Skin epidermis (tissue), 12 donors: Measurements from ENCODE around the gene C20orf173.

Experiments
- H3K27ac ChIP-seq, 21 experiments: fragments of 200-600 bp; sonication (generic) in 11 of 21; one replicate each; pipeline ENCODE4 v1.5.0; 2020; ENCODE audit warnings: mild to moderate bottlenecking in 3 of 21, inconsistent platforms in 2 of 21, moderate library complexity in 2 of 21
- H3K4me3 ChIP-seq, 7 experiments: fragments of 200-600 bp; sonication (generic) in 2 of 7; one replicate each; pipeline ENCODE4 v1.5.0; 2020; ENCODE audit warnings: inconsistent platforms in 2 of 7, mild to moderate bottlenecking in 2 of 7, moderate library complexity in 1 of 7

C20orf173 gene

DNA sequence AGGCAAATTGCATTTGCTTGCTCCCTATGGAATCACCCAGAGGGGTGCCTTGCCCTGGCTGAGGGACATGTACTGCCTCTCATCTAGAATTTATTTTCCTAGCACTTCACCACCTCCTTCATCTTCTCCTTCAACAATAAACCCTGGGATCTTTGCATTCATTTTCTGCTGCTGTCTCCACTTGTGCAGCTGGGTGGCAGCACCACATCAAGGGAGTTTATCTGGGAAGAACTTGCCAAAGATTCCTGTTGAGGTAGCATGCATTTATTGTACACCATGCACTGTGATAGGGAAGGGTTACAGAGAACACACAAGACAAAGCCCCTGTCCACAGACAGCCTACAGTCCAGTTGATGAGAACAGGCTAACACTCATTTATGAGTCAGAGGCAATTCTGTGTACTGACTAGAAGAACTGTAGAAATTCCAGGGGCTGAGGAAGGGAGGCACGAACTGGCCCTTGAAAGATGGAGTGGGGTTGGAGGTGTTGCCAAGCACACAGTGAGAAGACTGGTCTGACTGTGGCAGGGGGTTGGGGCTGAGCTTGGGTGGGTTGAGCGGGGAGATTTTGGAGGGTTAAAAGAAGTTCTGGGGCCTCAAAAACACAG is 17.5 kb downstream of the C20orf173 start:
- Histone ChIP-seq H3K27ac (no peak overlapping the region), H3K4me3 (no peak overlapping the region)

DNA sequence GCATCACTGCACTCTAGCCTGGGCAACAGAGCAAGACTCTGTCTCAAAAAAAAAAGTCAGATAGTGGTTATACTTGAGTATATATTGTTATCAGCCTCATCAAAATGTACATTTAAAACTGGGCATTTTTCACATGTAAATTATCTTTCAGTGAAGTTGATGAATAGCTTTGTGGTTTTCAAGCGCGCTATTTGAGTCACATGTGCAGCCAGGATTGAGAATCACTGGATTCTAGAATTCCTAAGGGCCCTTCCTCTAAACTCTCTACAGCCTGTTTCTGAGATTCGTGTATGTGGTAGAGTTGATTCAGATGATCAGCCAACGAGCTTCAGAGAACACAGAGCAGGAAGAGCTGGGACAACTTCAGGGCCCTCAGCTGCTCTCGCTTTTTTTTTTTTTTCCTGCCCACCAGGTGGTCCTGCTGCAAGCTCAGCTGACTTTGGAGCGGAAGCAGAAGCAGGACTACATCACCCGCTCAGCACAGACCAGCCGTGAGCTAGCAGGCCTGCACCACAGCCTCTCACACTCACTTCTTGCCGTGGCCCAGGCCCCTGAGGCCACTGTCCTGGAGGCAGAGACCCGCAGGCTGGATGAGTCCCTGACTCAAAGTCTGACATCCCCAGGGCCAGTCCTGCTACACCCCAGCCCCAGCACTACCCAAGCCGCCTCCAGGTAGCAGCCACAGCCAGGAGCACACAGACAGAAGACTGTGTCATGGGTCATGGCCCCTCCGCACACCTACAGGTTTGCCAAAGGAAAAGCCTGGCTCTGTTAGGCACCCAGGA is 18.3 kb downstream of the C20orf173 start:
- Histone ChIP-seq H3K4me3 (no peak overlapping the region), H3K27ac (no peak overlapping the region)

DNA sequence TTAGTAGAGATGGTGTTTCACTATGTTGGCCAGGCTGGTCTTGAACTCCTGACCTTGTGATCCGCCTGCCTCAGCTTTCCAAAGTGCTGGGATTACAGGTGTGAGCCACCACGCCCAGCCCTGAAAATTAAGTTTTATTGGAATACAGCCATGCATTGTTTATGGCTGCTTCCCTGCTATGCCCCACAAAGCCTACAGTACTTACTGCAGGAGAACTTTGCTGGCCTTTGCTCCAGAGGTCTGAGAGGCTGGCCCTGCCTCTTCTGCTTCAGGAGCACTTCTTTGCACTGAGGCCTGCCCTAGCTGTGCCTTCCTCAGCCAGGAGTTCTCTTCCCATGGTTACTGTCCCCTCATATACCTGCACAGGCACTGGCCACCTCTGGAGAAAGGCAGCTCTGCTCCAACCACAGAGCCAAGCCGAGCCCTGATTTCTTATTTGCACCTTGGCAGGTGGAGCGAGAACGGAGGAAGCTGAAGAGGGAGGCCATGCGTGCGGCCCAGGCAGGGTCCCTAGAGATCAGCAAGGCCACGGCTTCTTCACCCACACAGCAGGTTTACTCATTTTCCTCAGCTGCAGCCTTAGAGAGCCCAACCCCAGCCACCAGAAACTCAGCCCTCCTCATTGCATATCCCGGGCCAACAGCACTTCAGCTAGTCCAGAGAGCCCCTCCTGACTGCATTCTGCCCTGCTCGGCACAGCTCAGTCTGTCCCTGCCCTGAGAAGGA is 20.8 kb downstream of the C20orf173 start:
- Histone ChIP-seq H3K27ac (no peak overlapping the region), H3K4me3 (no peak overlapping the region)

DNA sequence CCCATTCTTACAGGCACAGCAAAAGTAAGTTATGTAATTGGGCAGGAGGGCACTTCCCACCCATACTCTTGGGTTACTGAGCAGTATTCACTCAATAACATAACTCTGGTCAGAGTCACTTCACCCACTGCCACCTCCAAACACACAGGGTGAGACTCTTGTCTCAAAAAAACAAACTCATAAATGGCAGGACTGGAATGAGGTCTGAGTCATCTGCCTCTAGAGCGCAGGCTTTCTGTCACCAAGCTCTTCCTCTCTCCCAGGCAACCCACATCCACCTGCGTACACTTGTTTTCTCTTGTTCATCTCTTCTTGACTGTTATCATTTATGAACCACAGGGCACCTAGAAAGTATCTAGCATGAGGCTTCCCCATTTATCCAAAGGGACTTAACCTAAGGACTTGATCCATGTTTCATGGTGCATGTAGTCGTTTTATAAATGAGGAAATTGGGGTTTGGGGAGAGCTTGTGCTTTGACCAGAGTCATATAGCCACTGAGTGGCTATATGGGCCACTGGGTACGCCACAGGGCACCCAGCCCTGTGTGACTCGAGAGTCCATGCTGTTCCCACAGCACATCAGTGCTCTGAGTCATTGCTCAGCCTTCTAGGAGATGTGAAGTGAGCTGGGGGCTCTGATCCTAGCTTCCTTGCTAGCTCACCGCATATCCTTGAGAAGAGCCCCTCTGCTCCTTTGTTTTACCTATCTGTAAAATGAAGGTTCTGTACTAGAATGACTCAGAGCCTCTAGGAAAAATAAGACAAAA is 22.4 kb downstream of the C20orf173 start:
- Histone ChIP-seq H3K4me3 (no peak overlapping the region), H3K27ac (no peak overlapping the region)

DNA sequence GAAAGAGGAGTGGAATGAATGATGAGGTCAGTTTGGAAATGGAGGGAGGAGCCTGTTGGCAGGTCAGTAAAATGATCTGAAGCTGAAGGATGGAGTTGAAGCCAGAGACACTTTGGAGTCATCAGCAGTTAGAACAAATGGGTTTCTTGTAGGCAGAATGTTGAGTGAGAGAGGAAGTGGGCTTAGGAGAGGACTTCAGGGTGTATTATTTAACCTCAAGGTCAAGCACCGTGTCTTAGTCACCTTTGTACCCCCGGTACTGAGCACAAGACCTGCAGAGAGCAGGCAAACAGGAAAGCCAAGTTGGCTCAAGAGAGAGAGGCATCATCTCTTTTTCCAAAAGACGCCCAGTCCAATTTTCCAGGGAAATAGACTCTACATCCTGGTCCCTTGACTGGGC is 23.3 kb downstream of the C20orf173 start:
- Histone ChIP-seq H3K4me3 (no peak overlapping the region), H3K27ac (no peak overlapping the region)

DNA sequence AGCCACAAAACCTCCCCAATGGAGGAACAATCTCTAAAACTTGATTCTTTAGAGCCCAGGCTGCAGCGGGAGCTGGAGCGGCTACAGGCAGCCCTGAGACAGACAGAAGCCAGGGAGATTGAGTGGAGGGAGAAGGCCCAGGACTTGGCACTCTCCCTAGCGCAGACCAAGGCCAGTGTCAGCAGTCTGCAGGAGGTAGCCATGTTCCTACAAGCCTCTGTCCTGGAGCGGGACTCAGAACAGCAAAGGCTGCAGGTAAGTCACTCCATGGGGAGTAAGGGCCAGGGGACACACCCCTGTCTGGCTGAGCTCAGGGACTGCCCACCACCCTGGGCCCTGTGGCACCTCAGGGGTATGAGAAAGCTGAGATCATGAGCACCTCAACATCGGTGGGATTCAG is 24.7 kb downstream of the C20orf173 start:
- no peak overlapping the region for H3K4me3 ChIP-seq
- H3K27ac ChIP-seq = no peak overlapping the region

DNA sequence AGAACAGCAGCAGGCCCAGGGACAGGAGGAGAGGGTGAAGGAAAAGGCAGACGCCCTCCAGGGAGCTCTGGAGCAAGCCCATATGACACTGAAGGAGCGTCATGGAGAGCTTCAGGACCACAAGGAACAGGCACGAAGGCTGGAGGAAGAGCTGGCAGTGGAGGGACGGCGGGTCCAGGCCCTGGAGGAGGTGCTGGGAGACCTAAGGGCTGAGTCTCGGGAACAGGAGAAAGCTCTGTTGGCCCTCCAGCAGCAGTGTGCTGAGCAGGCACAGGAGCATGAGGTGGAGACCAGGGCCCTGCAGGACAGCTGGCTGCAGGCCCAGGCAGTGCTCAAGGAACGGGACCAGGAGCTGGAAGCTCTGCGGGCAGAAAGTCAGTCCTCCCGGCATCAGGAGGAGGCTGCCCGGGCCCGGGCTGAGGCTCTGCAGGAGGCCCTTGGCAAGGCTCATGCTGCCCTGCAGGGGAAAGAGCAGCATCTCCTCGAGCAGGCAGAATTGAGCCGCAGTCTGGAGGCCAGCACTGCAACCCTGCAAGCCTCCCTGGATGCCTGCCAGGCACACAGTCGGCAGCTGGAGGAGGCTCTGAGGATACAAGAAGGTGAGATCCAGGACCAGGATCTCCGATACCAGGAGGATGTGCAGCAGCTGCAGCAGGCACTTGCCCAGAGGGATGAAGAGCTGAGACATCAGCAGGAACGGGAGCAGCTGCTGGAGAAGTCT is 25.5 kb downstream of the C20orf173 start:
- no peak overlapping the region for H3K27ac ChIP-seq

DNA sequence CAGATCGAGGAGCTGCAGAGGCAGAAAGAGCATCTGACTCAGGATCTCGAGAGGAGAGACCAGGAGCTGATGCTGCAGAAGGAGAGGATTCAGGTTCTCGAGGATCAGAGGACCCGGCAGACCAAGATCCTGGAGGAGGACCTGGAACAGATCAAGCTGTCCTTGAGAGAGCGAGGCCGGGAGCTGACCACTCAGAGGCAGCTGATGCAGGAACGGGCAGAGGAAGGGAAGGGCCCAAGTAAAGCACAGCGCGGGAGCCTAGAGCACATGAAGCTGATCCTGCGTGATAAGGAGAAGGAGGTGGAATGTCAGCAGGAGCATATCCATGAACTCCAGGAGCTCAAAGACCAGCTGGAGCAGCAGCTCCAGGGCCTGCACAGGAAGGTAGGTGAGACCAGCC is 26.2 kb downstream of the C20orf173 start:
- Histone ChIP-seq H3K4me3 (no peak overlapping the region), H3K27ac (no peak overlapping the region)

More for the DNA sequence above, 25.5 kb downstream of the C20orf173 start:
- H3K4me3 ChIP-seq = no peak overlapping the region

DNA sequence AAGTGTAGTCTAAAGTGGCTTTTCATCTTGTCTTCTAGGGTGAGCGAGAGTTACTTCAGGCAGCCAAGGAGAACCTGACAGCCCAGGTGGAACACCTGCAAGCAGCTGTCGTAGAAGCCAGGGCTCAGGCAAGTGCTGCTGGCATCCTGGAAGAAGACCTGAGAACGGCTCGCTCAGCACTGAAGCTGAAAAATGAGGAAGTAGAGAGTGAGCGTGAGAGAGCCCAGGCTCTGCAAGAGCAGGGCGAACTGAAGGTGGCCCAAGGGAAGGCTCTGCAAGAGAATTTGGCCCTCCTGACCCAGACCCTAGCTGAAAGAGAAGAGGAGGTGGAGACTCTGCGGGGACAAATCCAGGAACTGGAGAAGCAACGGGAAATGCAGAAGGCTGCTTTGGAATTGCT is 27.1 kb downstream of the C20orf173 start:
- no peak overlapping the region for H3K4me3 ChIP-seq
- H3K27ac ChIP-seq = no peak overlapping the region

DNA sequence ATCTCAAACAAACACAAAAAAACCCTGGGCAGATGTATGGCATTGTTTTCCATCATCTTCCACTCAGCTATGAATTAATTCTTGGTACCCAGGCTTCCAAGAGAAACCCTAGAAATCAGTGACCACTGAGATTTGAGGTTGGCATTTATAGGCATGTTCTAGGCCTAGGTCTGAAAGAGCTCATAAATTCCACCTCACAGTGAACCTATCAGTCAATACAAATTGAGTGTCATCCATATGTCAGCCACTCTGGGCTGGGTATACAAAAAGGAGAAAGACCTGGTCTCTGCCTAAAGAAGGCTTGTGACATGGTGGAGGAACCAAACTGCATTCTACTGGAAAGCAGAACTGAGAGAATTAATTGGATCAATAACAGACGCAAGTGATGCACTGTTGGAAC is 30.2 kb downstream of the C20orf173 start:
- Histone ChIP-seq H3K27ac (no peak overlapping the region), H3K4me3 (no peak overlapping the region)

DNA sequence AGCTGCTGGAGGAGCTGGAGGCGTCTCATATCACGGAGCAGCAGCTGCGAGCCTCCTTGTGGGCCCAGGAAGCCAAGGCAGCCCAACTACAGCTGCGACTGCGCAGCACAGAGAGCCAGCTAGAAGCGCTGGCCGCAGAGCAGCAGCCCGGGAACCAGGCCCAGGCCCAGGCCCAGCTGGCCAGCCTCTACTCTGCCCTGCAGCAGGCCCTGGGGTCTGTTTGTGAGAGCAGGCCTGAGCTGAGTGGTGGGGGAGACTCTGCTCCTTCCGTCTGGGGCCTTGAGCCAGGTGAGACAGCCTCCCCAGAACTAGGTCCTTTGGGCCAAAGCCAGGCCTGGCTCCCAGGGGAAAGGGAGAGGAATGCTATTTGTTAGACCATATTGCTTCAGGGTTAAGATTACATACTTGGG is 31.7 kb downstream of the C20orf173 start:
- peak overlapping the region in 1 of 21 experiments; percentile 18 for H3K27ac ChIP-seq

DNA sequence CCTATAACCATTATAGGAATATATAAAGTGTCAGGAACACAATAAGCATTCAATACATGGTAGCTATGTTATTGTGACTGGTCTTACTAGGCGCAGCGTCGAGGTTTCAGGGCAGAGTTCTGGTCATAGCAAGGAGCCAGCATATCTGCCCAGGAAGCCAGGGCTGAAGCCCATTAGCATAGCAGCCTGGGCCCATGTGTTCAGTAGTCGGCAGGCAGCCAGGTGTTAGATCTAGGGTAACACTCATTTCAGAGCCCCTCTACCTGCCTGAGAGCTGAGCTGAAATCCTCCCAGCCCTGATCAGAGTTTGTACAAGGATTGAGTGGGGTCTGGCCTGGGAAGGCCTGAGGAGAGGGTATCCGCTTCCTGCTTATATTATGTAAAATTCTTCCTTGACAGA is 32.1 kb downstream of the C20orf173 start:
- H3K27ac ChIP-seq = peak overlapping the region in 1 of 21 experiments; percentile 18
- no peak overlapping the region for H3K4me3 ChIP-seq

More for the DNA sequence above, 31.7 kb downstream of the C20orf173 start:
- no peak overlapping the region for H3K4me3 ChIP-seq

DNA sequence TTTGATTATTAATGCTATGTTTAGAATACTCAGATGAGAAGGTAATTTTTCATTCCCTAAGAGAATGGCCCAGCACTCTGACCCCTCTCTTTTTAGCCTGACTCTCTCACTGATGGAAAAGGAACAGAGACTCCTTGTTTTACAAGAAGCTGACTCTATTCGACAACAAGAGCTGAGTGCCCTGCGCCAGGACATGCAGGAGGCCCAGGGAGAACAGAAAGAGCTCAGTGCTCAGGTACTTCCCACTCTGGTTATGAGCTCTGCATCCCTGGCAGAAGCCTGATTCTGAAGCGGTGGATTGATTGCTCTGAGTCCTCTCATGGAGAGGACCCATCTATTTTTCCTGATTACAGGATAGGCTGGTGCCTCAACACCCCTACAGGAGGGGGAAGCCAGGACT is 33.0 kb downstream of the C20orf173 start:
- Histone ChIP-seq H3K27ac (no peak overlapping the region), H3K4me3 (no peak overlapping the region)

DNA sequence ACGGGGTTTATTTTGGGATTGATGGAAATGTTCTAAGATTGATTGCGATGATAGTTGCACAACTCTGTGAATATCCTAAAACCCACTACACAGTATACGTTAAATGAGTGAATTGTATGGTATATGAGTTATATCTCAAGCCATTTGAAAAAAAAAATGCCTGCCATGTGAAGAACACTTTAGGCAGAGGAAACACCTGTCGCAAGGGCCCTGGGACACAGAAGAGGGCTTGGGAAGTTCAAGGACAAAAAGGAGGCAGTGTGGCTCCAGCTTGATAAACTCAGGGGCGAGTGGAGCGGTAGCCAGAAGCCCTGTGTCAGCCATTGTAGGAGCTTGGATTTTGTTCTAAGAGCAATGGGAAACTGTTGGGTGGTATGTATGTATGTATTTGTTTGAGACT is 37.1 kb downstream of the C20orf173 start:
- Histone ChIP-seq H3K27ac (no peak overlapping the region), H3K4me3 (no peak overlapping the region)

DNA sequence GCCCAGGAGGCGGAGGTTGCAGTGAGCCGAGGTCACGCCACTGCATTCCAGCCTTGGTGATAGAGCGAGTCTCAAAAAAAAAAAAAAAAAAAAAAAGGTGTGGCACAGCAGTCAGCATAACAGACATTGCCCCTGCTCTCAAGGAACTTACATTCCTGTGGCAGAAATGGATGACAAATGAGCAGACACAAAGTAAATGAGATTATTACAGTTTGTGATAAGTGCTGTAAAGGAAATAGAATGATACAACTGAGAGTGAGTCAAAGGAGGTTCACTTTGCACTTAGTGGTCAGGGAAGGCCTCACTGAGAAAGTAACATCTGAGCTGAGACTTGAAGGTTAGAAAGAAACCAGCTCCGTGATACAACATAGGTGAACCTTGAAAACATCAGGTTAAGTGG is 37.6 kb downstream of the C20orf173 start:
- H3K27ac ChIP-seq = peak overlapping the region in 2 of 21 experiments; percentile 77 to 89
- peak overlapping the region in 2 of 7 experiments; percentile 31 to 45 for H3K4me3 ChIP-seq

DNA sequence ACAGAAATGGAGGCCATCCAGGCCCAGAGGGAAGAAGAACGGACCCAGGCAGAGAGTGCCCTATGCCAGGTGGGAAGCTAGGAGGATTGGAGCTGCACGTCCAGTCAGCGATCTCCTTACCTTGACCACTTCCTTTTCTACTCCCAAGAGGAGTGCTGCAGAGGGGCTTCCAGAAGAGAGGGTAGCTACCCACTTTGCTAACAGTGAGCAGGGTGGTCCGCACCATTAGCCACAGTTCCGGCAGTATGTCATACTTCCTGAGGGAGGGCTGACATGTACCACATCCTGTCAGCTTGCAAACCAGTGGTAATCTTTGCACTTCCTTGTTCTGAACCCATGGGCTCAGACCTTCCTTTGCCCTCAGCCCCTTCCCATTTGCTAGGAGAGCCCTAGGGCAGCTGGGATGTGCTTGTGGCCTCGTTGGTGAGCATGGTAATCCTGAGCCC is 38.7 kb downstream of the C20orf173 start:
- peak overlapping the region; percentile 24 to 45 (median 37) for H3K4me3 ChIP-seq
- H3K27ac ChIP-seq = peak overlapping the region in 17 of 21 experiments; percentile 7 to 89 (median 69)

DNA sequence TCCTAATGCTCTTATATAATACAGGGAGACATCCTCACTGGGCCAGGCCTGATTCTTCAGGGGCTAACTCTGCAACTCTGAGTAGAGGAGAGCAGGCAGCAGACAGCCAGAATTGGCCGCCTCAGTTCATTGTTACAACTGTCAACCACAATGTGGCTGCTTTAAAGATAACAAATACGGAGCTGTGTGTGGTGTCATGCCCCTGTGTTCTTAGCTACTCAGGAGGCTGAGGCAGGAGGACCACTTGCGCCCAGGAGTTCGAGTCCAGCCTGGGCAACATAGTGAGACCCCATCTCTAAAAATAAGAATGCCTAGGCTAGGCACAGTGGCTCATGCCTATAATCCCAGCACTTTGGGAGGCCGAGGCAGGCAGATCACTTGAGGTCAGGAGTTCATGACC is 39.7 kb downstream of the C20orf173 start:
- H3K27ac ChIP-seq = peak overlapping the region in 2 of 21 experiments; percentile 69 to 89
- H3K4me3 ChIP-seq = no peak overlapping the region

DNA sequence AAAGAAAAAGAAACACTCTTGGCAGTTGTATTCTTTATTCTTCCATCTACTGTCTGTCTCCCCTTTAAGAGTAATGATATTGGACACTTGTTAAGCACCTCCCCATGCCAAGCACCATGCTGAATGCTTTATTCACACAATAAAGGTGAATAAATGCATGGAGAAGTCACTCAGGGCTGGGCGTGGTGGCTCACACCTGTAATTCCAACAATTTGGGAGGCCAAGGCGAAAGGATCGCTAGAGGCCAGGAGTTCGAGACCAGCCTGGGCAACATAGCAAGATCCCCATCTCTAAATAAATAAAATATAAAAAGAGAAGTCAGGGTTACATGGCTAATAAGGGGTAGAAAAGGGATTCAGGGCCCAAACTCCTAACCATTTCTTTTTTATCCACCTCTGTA is 42.0 kb downstream of the C20orf173 start:
- Histone ChIP-seq H3K4me3 (no peak overlapping the region), H3K27ac (no peak overlapping the region)

DNA sequence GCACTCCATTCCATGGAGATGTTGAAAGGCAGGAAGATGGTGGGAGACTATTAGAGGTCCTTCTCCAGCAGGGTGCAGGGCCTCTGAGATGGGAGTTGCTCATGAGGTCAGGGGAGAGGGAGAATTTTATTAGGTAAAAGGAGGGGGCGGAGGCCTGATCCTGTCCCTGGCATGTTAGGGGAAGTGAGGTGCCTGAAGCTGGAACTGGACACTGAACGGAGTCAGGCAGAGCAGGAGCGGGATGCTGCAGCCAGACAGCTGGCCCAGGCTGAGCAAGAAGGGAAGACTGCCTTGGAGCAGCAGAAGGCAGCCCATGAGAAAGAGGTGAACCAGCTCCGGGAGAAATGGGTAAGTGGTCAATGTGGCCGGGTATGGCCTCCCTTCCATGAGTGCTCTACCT is 49.7 kb downstream of the C20orf173 start:
- H3K27ac ChIP-seq = no peak overlapping the region
- no peak overlapping the region for H3K4me3 ChIP-seq
